Left ventricle myocardium inferior (tissue), 1 donor: ENCODE data around the gene IL18. TPM values are rescaled to one million over a fixed set of nuclear protein-coding genes. Genes with fewer than 3 reads are reported as not detected.
"Not testable (repeated sequence)": the region's sequence is repeated elsewhere in the genome, so short reads cannot be mapped to it uniquely, and the experiment has no call there.

Experiments used
- DNase-seq: peaks from one replicate; pipeline ENCODE4 v3.0.0-alpha.2; 2020
- H3K27ac ChIP-seq: fragments of 200-600 bp; replicated peaks from 2 replicates; pipeline ENCODE4 v1.8.0; 2021
- H3K27me3 ChIP-seq: fragments of 200-600 bp; 2 replicates; pipeline ENCODE4 v1.8.0; 2021; ENCODE audit warnings: low read depth
- H3K36me3 ChIP-seq: fragments of 200-600 bp; 2 replicates; pipeline ENCODE4 v1.8.0; 2021
- H3K4me1 ChIP-seq: fragments of 200-600 bp; 2 replicates; pipeline ENCODE4 v1.8.0; 2021
- H3K4me3 ChIP-seq: fragments of 200-600 bp; 2 replicates; pipeline ENCODE4 v1.8.0; 2021; ENCODE audit warnings: mild to moderate bottlenecking, moderate library complexity
- H3K9me3 ChIP-seq: fragments of 200-600 bp; replicated peaks from 2 replicates; pipeline ENCODE4 v1.8.0; 2021
- CTCF ChIP-seq: fragments of 200-600 bp; IDR thresholded peaks from 2 replicates; pipeline ENCODE4 v1.8.0; 2021; ENCODE audit warnings: antibody characterized with exemption, mild to moderate bottlenecking, borderline replicate concordance
- intact Hi-C: fragments of 100-400 bp; cut with micrococcal nuclease; formaldehyde crosslinking; loops from one replicate; pipeline ENCODE4 v1.11.0; 2022
- total RNA-seq: library from RNA; stranded (reverse); fragmentation: NEBNext Ultra II Directional; extraction: Animal tissue kit (Norgen Biotek cat#: 25700); gene quantifications from one replicate; pipeline ENCODE4 v1.2.1, GENCODE V29; 2021
- donor health status: DM: no; HTN: yes; CAD: no; lungs with severe emphysema.

Gene IL18
- total RNA-seq, 1 donor from 2014 or later: 1.6 TPM

GRCh38 chr11:112106070-112106469, 57.8 kb downstream of the IL18 start:
- Histone ChIP-seq H3K36me3 (peaks cover 5% of the 10 kb centered on the region), H3K4me1 (no peaks in the 10 kb centered on the region), H3K4me3 (no peak overlapping the region), H3K27me3 (no peaks in the 10 kb centered on the region), H3K27ac (no peak overlapping the region), H3K9me3 (peaks cover 5% of the 10 kb centered on the region)
- intact Hi-C loops: no loop called here
- no peak for DNase-seq
- TF ChIP-seq CTCF: no peak

GRCh38 chr11:112103446-112103845, 60.4 kb downstream of the IL18 start:
- Histone ChIP-seq H3K9me3 (no peaks in the 10 kb centered on the region), H3K36me3 (peaks cover 5% of the 10 kb centered on the region), H3K4me3 (no peak overlapping the region), H3K27me3 (no peaks in the 10 kb centered on the region), H3K4me1 (peaks cover 6% of the 10 kb centered on the region), H3K27ac (no peak overlapping the region)
- intact Hi-C loops: no loop called here
- no peak for TF ChIP-seq CTCF
- no peak for DNase-seq

GRCh38 chr11:112100462-112100861, 63.4 kb downstream of the IL18 start:
- DNase-seq: no peak
- intact Hi-C loops: no loop called here
- Histone ChIP-seq H3K4me1 (peaks cover 6% of the 10 kb centered on the region), H3K27me3 (no peaks in the 10 kb centered on the region), H3K4me3 (no peak overlapping the region), H3K9me3 (no peaks in the 10 kb centered on the region), H3K36me3 (peaks cover 28% of the 10 kb centered on the region), H3K27ac (no peak overlapping the region)
- TF ChIP-seq CTCF: no peak

GRCh38 chr11:112097734-112098528, 66.0 kb downstream of the IL18 start:
- Histone ChIP-seq H3K9me3 (no peaks in the 10 kb centered on the region), H3K4me1 (peaks cover 6% of the 10 kb centered on the region), H3K36me3 (peaks cover 54% of the 10 kb centered on the region), H3K4me3 (no peak overlapping the region), H3K27ac (no peak overlapping the region), H3K27me3 (no peaks in the 10 kb centered on the region)
- intact Hi-C loops: no loop called here
- no peak for TF ChIP-seq CTCF
- no peak for DNase-seq

- Histone ChIP-seq H3K36me3 (peaks cover 71% of the 10 kb centered on the region), H3K9me3 (no peaks in the 10 kb centered on the region), H3K4me3 (no peak overlapping the region), H3K27me3 (no peaks in the 10 kb centered on the region), H3K27ac (no peak overlapping the region), H3K4me1 (peaks cover 13% of the 10 kb centered on the region)
- no peak for TF ChIP-seq CTCF
- intact Hi-C loops: no loop called here
- DNase-seq: no peak
These were observed 67.7 kb downstream of the IL18 start for GRCh38 chr11:112096194-112096593.

- H3K27ac ChIP-seq, intact Hi-C loops, DNase-seq, H3K4me3 ChIP-seq, H3K9me3 ChIP-seq, H3K27me3 ChIP-seq: not testable (repeated sequence)
- Histone ChIP-seq H3K4me1 (peaks cover 20% of the 10 kb centered on the region), H3K36me3 (peaks cover 80% of the 10 kb centered on the region)
These were observed 68.6 kb downstream of the IL18 start for GRCh38 chr11:112095302-112095701.
